Measurements from ENCODE around the gene SFXN2. TPM values are rescaled to one million over a fixed set of nuclear protein-coding genes. Genes with fewer than 3 reads are reported as not detected.
"Not testable (repeated sequence)": the region's sequence is repeated elsewhere in the genome, so short reads cannot be mapped to it uniquely, and the experiment has no call there.

The SFXN2 gene
- polyA plus RNA-seq, 1 of the 3 experiments (the other 2 are of a cell fraction): 10.2 TPM

DNA sequence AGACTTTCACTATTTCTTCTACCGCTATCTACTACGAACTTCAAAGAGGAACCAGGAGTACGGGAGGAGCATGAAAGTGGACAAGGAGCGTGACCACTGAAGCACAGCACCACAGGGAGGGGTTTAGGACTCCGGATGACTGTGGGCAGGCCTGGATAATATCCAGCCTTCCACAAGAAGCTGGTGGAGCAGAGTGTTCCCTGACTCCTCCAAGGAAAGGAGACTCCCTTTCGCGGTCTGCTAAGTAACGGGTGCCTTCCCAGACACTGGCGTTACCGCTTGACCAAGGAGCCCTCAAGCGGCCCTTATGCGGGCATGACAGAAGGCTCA is 44.5 kb downstream of the SFXN2 start:
- Histone ChIP-seq H4K20me1 (ENCODE audit: insufficient read depth) (peaks cover 12% of the 10 kb centered on the region; the same call in 1 of the 2 replicates), H3K79me2 (ENCODE audit: insufficient read depth) (peaks cover 64% of the 10 kb centered on the region)
- H3K27ac ChIP-seq (ENCODE audit: low read depth in 2 of 2, low read length in 1 of 2); H3K4me1 ChIP-seq (ENCODE audit: control insufficient read depth in 1 of 2, insufficient read depth in 2 of 2, low read depth in 1 of 2, low read length in 1 of 2); H3K4me2 ChIP-seq; H3K9me2 ChIP-seq; DNase-seq; H3K9ac ChIP-seq; POLR2A ChIA-PET; CTCF ChIA-PET; H2AFZ ChIP-seq (ENCODE audit: low read depth); H3K4me3 ChIP-seq (ENCODE audit: low read depth in 2 of 2, low read length in 1 of 2); H3K27me3 ChIP-seq (ENCODE audit: insufficient read depth); H3F3A ChIP-seq (replicated peaks; ENCODE audit: insufficient read depth); H3K9me3 ChIP-seq; H3K36me3 ChIP-seq (replicated peaks in 1 of 2; ENCODE audit: control insufficient read depth in 1 of 2, insufficient read depth in 2 of 2, low read length in 1 of 2): not testable (repeated sequence)
- WGBS (ENCODE audit: low lambda C conversion rate): 98% methylated on average over 5 of the region's 12 CpGs

DNA sequence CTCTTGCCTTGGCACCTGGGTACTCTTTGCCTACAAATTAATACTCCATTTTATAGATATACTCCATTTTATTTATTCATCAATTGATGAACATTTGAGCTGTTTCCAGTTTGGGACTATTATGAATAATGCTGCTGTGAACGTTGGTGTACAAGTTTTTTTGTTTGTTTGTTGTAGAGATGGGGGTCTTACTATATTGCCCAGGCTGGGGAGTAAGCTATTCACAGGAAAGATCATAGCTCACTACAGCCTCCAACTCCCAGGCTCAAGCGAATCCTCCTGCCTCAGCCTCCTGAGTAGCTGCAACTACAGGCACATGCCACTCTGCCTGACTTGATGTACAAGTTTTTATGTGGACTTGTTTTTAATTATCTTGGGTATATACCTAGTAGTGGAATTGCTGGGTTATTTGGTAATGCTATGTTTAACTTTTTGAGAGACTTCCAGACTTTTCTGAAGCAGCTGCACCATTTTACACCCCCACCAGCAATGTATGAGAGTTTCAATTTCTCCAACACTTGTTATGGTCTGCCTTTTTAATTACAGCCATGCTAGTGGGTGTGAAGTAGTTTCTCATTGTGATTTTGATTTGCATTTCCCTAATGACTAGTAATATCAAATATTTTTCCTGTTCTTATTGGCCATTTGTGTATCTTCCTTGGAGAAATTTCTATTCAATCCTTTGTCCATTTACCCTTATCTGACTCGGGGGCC is 45.2 kb downstream of the SFXN2 start:
- WGBS (ENCODE audit: low lambda C conversion rate): 69% methylated on average over 3 of the region's 3 CpGs
- Histone ChIP-seq H3K9ac (no peak overlapping the region), H4K20me1 (ENCODE audit: insufficient read depth) (peaks cover 7% of the 10 kb centered on the region; the same call in 1 of the 2 replicates), H3K4me1 (ENCODE audit: control insufficient read depth in 1 of 2, insufficient read depth in 2 of 2, low read depth in 1 of 2, low read length in 1 of 2) (peaks cover 4 to 8% of the 10 kb centered on the region in 2 experiments; a peak in 2 of 4 replicates), H2AFZ (ENCODE audit: low read depth) (no peak overlapping the region), H3K4me2 (no peak overlapping the region), H3K9me2 (no peaks in the 10 kb centered on the region), H3K4me3 (ENCODE audit: low read depth in 2 of 2, low read length in 1 of 2) (no peak overlapping the region), H3K9me3 (no peaks in the 10 kb centered on the region), H3K79me2 (ENCODE audit: insufficient read depth) (peaks cover 63% of the 10 kb centered on the region), H3K27me3 (ENCODE audit: insufficient read depth) (no peaks in the 10 kb centered on the region), H3K36me3 (replicated peaks in 1 of 2; ENCODE audit: control insufficient read depth in 1 of 2, insufficient read depth in 2 of 2, low read length in 1 of 2) (no peaks in the 10 kb centered on the region), H3F3A (replicated peaks; ENCODE audit: insufficient read depth) (peaks cover 3% of the 10 kb centered on the region), H3K27ac (ENCODE audit: low read depth in 2 of 2, low read length in 1 of 2) (no peak overlapping the region)
- POLR2A ChIA-PET: no interaction called here
- TF ChIP-seq EP300 (IDR thresholded peaks at IDR 0.05; ENCODE audit: borderline replicate concordance in 1 of 2, low read depth in 1 of 2, low read length in 1 of 2): no peak
- TF ChIP-seq, protein P1, sequence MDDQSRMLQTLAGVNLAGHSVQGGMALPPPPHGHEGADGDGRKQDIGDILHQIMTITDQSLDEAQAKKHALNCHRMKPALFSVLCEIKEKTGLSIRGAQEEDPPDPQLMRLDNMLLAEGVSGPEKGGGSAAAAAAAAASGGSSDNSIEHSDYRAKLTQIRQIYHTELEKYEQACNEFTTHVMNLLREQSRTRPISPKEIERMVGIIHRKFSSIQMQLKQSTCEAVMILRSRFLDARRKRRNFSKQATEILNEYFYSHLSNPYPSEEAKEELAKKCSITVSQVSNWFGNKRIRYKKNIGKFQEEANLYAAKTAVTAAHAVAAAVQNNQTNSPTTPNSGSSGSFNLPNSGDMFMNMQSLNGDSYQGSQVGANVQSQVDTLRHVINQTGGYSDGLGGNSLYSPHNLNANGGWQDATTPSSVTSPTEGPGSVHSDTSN (IDR thresholded peaks at IDR 0.05): no peak
- TF ChIP-seq YY1 (IDR thresholded peaks at IDR 0.05; ENCODE audit: low read depth): no peak
- no peak for TF ChIP-seq NFIC (IDR thresholded peaks at IDR 0.05; ENCODE audit: borderline replicate concordance)
- DNase-seq: no peak
- CTCF ChIA-PET: no interaction called here

DNA sequence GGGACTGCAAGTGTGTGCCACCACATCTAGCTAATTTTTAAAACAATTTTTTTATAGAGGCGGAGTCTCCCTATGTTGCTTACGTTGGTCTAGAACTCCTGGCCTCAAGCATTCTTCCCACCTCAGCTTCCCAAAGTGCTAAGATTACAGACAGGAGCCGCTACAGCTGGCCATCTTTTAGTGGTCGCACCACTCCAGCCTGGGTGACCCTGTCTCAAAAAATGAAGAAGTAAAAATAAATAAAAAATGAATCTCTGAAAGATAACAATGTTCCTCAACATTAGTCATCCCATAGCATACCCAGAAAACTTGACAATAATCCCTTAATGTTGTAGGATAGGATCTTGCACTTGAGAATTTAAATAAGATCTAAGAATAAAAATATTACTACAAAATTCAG is 47.5 kb downstream of the SFXN2 start:
- ChIA-PET POLR2A (no interaction called here), CTCF (interaction anchor here (3.3 kb wide), 1 partner anchor 9 kb away, joined by 13 read pairs; no protein-coding TSS in a partner anchor)
- peaks cover 8% of the 10 kb centered on the region for H3F3A ChIP-seq (replicated peaks; ENCODE audit: insufficient read depth)
- H3K79me2 ChIP-seq (ENCODE audit: insufficient read depth): peaks cover 55% of the 10 kb centered on the region
- H3K36me3 ChIP-seq (replicated peaks in 1 of 2; ENCODE audit: control insufficient read depth in 1 of 2, insufficient read depth in 2 of 2, low read length in 1 of 2): no peaks in the 10 kb centered on the region
- no peak overlapping the region for H3K27ac ChIP-seq (ENCODE audit: low read depth in 2 of 2, low read length in 1 of 2)
- no peaks in the 10 kb centered on the region for H3K27me3 ChIP-seq (ENCODE audit: insufficient read depth)
- no peaks in the 10 kb centered on the region for H3K9me2 ChIP-seq
- peaks cover 8 to 9% of the 10 kb centered on the region in 2 experiments; a peak in 2 of 4 replicates for H3K4me1 ChIP-seq (ENCODE audit: control insufficient read depth in 1 of 2, insufficient read depth in 2 of 2, low read depth in 1 of 2, low read length in 1 of 2)
- no peak overlapping the region for H3K9ac ChIP-seq
- WGBS (ENCODE audit: low lambda C conversion rate): 92% methylated on average over 4 of the region's 4 CpGs
- no peaks in the 10 kb centered on the region for H3K9me3 ChIP-seq
- no peak overlapping the region for H2AFZ ChIP-seq (ENCODE audit: low read depth)
- DNase-seq: no peak
- no peak overlapping the region for H3K4me2 ChIP-seq
- H4K20me1 ChIP-seq (ENCODE audit: insufficient read depth): peaks cover 5% of the 10 kb centered on the region; the same call in 1 of the 2 replicates
- no peak overlapping the region for H3K4me3 ChIP-seq (ENCODE audit: low read depth in 2 of 2, low read length in 1 of 2)
- TF ChIP-seq MEF2A (IDR thresholded peaks at IDR 0.05; ENCODE audit: borderline replicate concordance, low read depth) (no peak), YY1 (IDR thresholded peaks at IDR 0.05; ENCODE audit: low read depth) (no peak), NFIC (IDR thresholded peaks at IDR 0.05; ENCODE audit: borderline replicate concordance) (no peak), FOXJ3 (CRISPR knock-in tag; IDR thresholded peaks at IDR 0.05) (no peak)
- TF ChIP-seq, protein P2, sequence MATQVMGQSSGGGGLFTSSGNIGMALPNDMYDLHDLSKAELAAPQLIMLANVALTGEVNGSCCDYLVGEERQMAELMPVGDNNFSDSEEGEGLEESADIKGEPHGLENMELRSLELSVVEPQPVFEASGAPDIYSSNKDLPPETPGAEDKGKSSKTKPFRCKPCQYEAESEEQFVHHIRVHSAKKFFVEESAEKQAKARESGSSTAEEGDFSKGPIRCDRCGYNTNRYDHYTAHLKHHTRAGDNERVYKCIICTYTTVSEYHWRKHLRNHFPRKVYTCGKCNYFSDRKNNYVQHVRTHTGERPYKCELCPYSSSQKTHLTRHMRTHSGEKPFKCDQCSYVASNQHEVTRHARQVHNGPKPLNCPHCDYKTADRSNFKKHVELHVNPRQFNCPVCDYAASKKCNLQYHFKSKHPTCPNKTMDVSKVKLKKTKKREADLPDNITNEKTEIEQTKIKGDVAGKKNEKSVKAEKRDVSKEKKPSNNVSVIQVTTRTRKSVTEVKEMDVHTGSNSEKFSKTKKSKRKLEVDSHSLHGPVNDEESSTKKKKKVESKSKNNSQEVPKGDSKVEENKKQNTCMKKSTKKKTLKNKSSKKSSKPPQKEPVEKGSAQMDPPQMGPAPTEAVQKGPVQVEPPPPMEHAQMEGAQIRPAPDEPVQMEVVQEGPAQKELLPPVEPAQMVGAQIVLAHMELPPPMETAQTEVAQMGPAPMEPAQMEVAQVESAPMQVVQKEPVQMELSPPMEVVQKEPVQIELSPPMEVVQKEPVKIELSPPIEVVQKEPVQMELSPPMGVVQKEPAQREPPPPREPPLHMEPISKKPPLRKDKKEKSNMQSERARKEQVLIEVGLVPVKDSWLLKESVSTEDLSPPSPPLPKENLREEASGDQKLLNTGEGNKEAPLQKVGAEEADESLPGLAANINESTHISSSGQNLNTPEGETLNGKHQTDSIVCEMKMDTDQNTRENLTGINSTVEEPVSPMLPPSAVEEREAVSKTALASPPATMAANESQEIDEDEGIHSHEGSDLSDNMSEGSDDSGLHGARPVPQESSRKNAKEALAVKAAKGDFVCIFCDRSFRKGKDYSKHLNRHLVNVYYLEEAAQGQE (IDR thresholded peaks at IDR 0.05; ENCODE audit: low read depth, low read length): no peak
- TF ChIP-seq, protein P3, sequence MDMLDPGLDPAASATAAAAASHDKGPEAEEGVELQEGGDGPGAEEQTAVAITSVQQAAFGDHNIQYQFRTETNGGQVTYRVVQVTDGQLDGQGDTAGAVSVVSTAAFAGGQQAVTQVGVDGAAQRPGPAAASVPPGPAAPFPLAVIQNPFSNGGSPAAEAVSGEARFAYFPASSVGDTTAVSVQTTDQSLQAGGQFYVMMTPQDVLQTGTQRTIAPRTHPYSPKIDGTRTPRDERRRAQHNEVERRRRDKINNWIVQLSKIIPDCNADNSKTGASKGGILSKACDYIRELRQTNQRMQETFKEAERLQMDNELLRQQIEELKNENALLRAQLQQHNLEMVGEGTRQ (IDR thresholded peaks at IDR 0.05; ENCODE audit: borderline replicate concordance, low read depth, low read length): no peak
- TF ChIP-seq, protein P4, sequence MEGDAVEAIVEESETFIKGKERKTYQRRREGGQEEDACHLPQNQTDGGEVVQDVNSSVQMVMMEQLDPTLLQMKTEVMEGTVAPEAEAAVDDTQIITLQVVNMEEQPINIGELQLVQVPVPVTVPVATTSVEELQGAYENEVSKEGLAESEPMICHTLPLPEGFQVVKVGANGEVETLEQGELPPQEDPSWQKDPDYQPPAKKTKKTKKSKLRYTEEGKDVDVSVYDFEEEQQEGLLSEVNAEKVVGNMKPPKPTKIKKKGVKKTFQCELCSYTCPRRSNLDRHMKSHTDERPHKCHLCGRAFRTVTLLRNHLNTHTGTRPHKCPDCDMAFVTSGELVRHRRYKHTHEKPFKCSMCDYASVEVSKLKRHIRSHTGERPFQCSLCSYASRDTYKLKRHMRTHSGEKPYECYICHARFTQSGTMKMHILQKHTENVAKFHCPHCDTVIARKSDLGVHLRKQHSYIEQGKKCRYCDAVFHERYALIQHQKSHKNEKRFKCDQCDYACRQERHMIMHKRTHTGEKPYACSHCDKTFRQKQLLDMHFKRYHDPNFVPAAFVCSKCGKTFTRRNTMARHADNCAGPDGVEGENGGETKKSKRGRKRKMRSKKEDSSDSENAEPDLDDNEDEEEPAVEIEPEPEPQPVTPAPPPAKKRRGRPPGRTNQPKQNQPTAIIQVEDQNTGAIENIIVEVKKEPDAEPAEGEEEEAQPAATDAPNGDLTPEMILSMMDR (IDR thresholded peaks at IDR 0.05): no peak
- TF ChIP-seq, protein P1 (IDR thresholded peaks at IDR 0.05): no peak
- TF ChIP-seq, protein P5, sequence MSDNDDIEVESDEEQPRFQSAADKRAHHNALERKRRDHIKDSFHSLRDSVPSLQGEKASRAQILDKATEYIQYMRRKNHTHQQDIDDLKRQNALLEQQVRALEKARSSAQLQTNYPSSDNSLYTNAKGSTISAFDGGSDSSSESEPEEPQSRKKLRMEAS (IDR thresholded peaks at IDR 0.05; ENCODE audit: low read depth): no peak
